DMS153 treated with DMSO at 0.1 percent for 48 hours (cell line): ENCODE measurements around the gene NGEF.

Experiments
- DNase-seq: peaks from one replicate; lab custom pipeline; 2025; ENCODE audit not compliant: unreplicated experiment; lab: John Stamatoyannopoulos, UW

Gene NGEF

DNA sequence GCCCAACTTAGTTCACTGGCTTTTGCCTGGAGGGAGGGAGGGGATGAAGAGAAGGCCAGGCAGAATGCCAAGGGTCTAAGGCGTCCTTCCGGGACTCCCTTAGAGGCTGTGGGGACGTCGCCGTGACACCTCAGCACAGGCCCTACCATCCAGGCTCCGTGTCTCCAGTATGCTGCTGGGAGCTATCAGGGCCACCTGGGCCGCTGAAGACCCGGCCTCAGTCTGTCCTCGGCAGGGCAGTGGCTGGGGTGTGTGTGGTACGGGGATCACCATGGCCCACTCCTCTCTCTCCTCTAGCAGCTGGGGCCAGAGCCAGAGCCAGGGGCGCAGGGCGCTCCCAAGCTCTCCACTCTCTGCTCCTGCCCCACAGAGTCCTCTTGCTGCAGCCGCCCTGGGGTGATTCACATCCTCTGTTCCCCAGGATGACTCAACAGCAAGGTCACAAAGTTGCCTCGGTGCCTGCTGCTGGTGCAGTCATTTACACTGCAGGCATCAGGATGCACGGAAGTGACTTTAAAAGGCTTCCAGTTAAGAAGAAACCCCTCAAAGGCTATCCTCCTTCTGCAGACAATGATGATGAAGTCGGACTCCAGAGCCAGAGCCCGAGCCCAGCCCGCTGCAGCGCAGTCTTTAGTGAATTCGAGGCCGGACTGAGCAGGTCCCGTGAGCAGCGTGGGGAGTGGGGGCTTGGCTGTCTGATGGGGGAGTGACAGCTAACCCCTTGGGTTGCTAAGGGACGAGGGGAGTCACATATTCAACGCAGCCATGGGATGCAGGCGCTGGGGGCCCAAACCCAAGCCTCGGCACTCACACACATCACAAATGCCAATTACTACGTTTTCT, 111.1 kb downstream of the NGEF start:
- DNase-seq: no peak

DNA sequence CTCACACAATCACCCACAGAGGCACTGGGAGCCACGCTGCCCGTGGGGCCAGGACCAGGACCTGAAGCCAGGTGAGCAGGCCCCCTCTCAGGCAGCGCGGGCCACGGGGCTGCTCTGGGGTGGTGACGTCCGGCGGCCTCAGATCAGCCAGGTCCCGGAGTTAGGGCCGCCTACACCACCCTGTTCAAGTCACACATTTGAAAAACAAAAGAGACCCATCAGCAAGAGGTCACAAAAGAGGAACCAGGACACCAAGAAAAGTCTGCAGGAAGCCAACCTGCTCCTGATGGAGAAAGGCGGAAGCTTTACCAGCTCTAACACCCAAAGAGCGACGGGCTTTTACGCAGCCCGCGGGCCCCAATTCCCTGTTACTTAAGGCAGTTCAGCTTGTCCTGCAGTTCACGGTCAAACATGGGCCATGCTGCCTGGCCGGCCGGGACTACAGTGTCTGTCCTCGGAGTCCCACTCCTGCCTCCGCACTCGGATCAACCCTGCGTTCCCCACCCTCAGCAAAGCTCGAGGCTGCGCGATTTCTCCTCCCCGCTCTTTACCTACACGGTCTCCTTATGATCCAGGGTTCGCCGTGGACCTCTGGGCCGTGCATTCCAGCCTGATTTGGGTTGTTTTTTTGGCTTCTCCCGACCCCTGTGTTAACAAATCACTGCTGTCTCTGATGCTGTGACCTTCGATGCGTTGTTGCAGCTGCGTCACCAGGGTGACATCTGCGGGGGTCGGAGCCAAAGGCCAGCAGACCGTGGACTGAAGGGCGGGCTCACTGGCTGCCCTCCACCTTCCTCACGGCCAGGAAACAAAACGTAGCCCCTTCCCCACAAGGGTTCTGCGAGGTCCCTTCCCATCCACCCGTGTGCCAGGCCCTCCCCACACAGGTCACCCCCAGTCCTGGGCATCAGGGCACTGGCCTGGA, 112.0 kb downstream of the NGEF start:
- DNase-seq: no peak

DNA sequence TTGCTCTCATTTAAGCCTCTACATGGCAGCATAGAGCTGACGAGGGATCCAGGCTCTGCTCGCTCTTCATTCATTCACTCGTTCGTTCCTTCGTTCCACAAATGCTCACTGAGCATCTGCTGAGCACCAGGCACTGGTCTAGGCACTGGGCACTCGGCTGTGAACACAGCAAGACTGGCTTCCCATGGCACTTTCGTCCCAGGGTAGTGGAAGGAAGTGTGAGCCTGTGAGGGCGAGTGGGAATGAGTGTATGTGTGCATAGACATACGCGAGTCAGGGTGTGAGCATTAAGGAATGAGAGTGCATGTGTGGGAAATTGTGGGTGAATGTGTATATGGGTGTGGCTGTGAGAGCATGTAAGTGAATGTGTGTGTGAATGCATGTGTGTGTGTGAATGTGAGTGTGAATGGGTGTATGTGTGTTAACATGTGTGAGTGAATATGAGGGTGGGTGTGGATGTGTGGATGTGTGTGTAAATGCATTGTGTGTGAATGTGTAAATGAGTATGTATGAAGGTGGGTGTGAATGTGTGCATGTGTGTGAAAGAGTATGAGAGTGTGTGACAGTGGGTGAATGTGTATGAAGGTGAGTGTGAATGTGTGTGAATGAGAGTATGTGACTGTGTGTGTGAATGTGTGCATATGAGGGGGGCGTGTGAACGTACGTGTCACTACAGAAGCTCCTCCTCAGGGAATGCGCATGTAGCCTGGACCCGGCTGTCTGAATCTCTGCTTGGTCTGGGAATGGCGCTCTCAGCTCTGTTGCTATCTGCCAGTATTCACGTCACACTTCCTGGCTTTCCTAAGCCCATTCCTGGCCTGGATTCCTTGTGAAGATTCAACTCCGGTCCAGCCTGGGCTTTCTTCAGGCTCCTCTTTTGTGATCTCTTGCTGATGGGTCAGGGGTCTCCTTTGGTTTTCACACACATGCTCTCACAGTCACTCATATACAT, 114.2 kb downstream of the NGEF start:
- DNase-seq: no peak

DNA sequence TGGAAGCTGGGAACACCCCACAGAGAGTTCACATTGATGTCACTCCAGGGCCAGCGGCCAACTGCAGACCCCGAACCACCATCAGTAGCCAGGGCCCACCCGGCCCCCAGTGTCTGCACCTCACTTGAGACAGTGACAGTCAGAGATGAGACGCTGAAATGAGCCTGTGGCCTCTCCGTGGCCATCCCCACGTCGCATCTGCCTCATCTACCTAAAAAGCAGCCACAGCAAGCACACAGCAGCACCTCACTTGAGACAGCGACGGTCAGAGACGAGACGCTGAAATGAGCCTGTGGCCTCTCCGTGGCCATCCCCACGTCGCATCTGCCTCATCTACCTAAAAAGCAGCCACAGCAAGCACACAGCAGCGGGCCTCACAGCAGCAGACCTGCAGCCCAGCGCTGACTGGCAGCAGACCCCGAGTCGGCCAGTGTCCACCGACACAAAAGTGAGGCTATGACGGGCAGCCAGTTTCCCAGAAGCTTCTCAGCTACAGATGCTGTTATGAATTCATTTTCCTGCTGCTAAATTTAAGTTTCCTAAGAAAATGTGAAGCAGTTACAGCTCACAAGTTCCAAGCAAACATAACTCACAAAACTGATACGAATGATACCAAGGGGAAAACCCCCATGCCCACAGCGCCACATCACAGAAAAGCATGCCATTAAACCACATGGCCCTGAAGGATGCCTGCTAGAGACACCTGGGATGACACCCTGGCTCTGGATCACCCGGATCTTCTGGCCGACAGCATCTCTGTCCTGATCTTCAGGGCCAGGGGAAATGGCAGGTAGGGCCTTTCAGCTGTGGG, 115.3 kb downstream of the NGEF start:
- no peak for DNase-seq

DNA sequence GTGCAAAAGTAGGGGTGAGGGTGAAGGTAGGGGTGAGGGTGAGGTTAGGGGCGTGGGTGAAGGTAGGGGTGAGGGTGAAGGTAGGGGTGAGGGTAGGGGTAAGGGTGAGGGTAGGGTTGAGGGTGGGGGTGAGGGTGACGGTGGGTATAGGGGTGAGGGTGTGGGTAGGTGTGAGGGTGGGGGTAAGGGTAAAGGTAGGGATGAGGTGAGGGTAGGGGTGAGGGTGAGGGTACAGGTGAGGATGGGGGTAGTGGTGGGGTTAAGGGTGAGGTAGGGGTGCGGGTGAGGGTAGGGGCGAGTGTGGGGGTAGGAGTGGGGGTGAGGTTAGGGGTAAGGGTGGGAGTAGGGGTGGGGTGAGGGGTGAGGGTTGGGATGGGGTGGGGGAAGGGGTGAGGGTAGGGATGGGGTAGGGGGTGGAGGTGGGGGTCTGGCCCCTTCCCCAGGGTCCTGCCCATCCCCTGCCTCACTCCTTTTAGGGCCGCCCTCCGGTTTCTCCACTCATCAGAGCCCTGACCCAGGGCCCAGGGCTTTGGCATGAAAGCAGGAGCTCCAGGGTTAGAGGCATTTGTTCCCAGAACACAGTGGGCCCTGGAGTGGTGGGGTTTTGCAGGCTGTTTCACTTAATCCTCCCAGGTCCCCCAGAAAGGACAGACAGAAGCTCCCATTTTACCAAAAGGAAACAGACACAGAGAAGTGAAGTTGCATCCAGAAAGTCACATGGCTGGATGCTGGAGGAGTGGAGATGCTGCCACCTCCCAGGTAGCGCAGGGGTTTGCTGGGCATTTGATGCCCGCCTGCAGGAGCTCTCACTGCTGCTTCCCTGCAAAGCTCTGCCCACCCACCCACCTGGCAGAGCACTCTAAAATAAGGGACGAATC, 116.1 kb downstream of the NGEF start:
- no peak for DNase-seq

DNA sequence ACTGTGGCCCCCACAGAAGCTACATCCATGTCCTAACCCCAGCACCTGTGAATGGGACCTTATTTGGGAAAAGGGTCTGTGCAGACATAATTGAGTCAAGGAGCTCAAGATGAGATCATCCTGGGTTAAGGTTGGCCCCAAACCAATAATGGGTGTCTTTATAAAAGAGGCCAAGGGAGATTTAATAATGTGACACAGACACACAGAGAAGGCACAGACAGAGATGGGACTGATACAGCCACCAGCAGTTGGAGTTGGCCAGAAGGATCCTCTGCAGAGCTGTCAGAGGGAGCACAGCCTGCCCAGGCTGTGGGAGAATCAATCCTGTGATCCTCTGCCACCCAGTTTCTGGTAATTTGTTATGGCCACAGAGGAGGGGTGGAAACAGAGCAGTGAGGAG, 116.9 kb downstream of the NGEF start:
- DNase-seq: no peak

DNA sequence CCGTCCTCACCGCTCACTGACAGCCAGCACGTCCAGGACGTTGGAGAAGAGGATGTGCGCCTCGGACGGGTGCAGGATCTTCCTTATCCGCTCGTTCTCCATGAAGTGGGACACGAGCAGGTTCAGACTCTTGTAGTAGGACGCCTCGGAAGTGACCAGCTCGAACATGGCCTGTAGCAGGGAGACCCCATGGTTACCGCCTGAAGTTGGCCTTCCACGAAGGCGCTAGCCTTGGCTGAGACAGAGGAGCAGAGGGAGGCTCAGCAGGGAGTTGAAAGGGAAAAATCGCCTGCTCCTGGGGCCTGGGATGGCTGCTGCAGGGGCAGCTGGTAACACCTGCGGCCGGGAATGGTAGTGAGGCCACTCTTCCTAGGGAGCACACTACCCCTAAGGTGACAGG, 118.3 kb downstream of the NGEF start:
- DNase-seq: no peak

DNA sequence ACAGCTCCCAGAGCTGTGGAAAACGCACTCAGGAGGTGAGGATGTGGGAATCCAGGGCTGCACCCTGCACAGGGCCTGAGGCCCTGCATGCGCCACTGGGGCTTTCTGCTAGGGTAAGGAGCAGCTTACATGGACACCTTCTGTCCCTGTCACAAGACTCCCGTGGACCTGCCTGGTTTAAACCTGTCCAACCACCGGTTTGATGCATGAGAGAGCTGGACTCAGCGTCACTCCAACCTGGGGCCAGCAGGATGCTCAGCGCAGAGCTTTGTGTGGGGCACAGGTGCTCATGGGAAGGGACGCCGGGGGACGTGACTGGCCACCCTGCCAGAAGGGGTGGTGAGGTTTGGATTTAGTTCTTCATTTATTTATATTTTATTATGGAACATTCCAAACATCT, 118.8 kb downstream of the NGEF start:
- DNase-seq: no peak

DNA sequence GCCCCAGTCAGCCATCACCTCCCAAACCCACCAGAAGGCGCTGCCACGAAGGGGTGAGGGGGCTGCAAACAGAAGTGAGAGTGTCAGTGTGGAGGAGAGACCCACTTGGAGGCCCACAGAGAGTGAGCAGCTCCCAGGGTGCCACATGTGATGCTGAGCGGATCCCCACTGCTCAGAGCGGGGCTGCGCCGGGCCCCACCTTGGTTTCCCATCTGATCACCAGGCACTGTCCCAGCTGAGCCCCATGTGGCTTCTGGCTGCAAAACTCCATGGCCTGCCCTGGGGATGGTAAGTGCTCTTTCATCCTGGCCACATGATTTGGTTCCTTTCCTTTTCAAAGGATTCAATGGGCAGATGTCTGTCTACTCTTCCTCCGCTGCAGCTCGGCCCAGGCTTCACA, 119.2 kb downstream of the NGEF start:
- no peak for DNase-seq

DNA sequence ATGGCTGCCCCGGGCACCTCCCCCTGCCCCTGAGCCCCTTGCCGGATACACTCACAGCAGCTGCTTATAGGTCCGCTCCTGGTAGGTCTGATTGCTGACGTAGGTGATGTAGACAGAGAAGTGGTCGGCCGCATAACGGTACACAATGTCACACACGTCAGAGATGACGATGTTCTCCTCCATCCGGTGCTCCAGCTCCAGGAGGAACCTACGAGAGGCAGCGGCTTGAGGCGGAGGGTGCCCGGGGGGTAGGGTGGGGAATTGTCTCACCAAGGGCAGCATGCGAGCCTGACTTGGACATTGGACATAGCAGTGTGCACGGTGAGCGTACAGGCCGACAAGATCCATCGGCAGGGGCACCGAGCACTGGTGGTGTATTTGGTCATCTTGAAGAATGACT, 120.2 kb downstream of the NGEF start:
- DNase-seq: no peak

DNA sequence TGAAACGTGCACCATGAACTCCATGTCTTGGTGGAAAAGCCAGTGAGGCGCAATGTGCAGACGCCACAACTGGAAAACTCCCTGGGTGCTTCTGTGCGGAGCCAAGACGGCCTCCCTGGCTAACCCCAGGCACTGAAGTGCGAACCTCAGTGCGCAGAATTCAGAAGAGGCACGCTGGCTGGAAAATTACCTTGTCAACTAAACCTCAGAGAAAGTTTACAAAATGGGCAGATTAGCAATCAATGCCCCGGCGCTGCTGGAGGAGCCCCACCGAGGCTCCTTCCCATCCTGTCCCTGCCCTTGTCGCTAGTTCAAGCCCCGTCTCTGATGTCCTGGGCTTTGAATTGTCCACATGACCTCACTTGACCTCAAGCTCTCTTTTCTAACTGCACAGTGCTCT, 120.8 kb downstream of the NGEF start:
- DNase-seq: no peak

DNA sequence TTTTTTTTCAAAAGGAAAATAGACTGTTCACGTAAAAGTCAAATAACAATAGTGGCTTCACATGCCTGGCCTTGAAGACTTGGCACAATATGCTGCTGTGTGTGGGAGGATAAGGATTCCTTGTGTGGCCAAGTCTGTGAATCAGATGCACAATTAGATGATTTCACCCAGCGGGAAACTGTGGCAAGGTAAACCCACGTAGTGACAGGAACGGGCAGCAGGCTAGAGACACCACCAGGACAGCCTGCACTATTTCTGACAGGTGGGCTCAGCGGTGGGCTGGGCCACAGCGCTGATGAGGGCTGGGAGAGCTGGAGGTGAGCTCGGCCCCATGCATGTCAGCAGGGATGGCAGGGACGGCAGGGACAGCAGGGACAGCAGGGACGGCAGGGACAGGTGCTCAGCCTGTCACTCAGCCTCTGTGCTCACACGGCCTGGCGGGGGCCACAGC, 121.4 kb downstream of the NGEF start:
- DNase-seq: no peak

DNA sequence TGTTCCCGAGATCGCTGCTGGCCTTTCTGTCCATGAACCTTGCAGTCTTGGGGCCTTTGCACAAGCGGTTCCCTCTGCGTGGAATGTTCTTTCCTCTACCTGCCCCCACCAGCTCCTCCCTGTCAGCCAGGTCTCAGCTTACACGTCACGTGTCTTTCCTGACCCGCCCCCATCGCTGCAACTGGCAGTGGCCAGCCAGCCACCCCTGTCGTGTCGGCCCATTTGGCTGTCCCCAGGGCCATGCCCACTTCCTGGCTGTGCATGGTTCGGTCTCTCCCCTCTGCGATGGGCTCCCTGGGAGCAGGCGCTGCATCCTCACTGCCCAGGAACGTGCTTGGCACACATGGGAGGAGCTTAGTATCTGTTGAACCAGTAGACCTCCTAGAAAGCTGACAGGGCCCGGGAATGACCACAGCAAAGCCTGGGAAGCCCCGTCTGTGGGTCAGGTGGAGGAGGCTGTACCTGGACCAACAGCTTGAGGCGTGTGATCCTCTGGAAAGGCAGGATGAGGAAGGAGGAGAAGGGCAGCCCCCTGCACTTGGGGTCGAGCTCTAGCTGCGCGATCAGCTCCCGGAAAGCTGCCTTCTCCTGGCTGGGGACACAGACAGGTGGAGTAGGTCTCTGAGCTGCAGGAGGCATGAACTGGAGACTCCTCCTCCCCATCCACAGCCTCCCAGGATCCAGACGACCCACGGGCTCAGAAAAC, 122.0 kb downstream of the NGEF start:
- peak; percentile 74 for DNase-seq

DNA sequence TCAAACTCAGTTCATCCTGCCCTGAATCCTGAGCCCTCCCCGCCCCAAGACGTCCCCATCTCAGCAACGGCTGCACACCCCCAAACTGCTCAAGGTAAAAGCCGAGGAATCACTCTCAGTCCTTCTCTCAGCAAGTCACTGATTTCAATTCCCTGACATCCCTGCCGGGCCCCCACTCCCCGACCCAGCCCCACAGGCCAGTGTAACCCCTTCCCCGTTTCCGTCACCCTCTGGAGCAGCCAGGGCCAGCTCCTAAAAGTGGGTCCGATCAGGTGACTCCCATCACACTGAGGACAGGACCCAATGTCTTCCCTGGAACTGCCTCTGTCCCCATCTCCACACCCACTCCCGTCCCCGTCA, 122.5 kb downstream of the NGEF start:
- no peak for DNase-seq

DNA sequence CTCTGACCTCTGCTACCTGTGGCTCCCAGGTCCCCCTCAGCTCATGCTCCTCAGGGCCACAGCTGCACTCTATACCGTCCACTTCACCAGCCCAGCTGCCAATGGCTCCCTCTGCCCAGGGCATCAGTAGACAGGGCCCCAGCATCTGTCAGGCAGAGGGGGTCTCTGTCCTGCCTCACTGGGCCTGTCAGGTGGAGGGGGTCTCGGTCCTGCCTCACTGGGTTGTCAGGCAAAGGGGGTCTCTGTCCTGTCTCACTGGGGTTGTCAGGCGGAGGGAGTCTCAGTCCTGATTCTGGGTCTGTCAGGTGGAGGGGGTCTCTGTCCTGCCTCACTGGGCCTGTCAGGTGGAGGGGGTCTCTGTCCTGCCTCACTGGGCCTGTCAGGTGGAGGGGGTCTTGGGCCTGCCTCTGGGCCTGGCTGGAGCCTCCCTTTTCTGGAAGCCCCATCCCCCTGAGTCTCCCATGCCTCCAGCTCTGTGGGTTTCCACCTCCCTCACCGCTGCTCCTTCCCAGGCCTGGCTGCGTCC, 123.1 kb downstream of the NGEF start:
- no peak for DNase-seq

DNA sequence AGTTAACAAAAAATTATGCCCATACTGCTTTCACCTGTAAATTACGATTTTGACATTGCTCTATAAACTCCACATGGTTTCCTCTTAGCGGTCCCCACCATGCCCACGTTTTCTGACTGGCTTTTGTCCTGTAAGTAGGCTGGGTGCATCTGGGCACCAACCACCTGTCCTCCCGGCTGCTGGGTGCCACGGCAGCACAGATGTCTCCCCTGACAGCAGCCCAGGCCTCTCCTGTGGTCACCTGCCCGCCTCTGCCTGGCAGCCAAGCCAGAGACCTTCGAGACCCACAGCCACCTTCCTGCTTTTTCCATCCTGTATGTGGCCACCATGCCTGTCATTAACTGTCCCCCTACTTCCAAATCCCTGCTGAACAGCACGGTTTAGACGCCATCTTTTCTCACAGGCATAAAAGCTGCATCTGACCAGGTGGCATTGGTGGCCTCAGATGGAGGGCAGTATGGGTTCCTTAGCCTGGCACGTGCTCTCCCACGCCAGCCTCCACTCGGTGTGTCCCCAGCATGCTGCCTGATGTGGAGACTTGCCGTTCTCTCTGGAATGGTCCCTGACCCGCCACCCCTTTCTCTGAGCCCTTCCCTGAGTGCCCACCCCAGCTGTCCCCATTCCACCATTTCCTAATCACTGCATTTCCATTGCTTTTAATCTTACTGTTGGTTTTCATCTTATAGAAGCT, 124.1 kb downstream of the NGEF start:
- DNase-seq: no peak

DNA sequence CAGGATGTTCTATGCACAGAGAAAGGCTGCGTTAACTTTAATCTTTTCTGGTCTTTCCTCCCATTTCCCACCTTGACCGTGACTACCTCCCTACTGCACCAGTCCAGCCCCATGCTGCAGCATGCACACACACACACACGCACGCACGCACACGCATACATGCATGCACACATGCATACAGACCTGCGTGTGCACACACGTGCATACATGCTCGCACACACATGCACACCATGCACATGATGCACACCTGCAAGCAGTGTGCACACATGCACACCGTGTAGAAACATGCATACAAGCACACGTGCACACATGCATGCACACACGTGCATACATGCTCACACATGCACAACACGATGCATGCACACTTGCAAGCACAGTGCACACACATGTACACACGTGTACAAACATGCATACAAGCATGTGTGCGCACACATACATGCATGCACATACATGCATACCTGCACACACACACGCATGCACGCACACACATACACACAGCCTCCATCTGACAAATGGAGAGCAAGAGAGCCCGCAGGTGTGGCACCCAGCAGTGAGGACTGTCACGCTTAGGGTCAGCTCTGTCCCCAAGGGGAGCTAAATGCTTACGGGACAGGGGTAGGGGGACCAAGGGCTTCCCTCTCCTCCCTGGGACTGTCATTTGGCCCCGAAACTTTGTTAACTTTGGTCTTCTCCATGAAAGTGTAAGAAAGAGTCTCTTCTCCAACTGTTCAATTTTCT, 124.8 kb downstream of the NGEF start:
- no peak for DNase-seq
